Measurements from ENCODE around the gene STX8.

Gene STX8

DNA sequence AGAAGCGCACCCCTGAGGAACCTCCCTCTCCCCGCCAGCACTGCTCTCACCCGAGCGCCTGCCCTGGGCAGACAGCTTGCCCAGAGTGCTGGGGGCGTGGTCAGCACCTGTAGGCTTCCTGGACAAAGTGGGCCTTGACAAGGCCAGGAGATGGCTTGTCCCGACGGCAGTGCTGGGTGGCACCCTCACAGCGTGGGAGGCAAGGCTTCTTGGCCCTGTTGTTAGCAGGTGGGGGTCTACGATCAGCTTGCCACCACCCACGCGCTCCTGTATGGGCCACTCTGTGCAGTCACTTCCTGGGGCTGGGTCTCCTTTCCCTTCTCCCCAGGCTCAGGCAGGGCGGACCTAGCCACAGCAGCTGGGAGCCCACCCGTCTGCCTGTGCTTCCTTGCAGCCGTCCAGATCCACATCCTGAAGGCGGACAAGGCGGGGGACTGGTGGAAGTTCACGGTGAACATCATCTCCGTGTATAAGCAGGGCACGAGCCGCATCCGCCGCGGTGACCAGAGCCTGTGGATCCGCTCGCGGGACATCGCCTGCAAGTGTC is 336.3 kb downstream of the STX8 start:
- H3K4me3 ChIP-seq (ENCODE audit: low read depth, low read length), result peak overlapping the region; percentile 45
- DNase-seq (ENCODE audit: low read depth), result no peak

DNA sequence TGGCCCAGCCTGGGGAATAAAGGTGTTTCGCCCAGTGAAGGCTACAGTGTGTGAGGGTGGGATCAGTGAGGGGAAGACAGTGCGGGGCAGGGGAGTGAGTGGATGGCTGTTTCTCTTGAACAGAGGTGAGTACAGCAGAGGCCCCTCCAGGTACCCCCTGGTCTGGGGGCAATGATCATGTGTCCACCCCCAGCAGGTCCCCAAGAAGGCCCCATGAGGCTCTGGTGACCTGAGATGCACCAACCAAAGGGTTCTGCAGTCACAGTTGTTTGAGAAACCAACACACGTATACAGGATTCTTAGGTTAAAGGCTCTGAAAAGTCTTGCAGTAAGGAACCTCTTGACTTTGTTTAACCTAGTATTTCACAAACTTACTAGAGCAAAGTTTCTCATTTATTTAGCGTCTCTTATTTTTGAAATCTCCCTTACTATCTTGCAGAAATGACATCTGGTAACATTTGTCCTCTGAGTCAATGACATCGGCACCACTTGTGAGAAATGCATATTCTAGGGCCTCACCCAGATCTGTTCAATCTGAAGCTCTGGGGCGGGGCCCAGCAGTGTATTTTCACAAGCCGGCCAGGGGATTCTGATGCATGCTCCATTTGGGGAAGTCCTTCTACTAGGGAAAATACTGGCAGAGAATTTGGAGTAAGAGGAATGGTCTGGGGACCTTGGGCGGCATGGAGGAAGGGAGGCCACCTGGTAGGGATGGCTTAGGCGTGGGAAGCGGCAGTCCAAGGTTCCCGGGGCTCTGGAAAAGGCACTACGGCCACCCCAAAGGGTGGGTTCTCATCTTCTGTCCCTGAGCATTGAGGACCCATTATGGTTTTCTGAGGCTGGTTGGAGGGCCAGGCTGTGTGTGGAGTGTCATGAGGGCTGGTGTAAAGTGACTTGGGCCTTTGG is 337.0 kb downstream of the STX8 start:
- H3K4me3 ChIP-seq (ENCODE audit: low read depth, low read length), result no peak overlapping the region

DNA sequence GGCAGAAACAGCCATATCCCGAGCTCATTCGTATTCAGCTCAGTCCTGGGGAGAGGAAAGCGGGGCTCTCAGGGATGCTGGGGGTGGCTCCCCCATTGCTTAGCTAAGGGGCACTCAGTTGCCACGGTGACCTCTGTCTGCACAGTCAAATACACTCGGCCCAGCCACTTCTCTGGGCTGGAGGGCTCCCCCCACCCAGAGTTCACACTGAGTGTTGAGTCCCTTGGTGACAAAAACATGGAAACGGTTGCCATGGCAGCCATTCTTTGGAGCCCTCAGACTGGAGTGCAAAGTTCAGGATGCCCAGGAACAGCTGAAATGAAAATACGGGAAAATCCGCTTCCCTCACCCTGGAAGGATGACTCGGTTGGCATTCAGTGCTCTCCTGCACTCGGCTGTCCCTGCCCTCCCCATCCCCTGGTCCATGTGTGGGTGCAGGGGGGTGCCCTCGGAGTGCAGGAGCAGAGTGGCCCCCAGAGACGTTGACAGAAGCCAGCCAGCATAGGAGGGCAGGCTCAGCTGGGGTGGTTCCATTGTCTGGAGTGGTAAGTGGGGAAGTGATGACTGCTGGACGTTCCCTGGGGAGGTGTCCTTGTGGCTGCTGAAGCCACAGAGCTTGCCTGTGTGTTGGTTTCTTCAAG is 337.8 kb downstream of the STX8 start:
- no peak for DNase-seq (ENCODE audit: low read depth)

More for the DNA sequence above, 337.0 kb downstream of the STX8 start:
- DNase-seq (ENCODE audit: low read depth), result no peak

DNA sequence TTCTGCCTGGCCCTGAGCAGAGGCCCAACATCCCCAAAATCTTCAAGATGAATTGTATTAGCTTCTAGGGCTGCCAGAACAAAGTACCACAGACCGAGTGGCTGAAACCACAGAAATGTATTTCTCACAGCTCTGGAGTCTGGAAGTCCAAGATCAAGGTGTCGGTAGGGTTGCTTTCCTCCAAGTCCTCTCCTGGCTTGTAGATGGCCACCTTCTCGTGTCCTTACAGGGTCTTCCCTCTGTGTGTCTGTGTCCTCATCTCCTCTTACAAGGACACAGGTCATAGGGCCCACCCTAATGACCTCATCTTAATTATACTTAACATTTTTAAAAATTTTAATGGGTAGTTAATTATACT is 338.6 kb downstream of the STX8 start:
- DNase-seq (ENCODE audit: low read depth), result no peak

More for the DNA sequence above, 337.8 kb downstream of the STX8 start:
- H3K4me3 ChIP-seq (ENCODE audit: low read depth, low read length), result no peak overlapping the region

DNA sequence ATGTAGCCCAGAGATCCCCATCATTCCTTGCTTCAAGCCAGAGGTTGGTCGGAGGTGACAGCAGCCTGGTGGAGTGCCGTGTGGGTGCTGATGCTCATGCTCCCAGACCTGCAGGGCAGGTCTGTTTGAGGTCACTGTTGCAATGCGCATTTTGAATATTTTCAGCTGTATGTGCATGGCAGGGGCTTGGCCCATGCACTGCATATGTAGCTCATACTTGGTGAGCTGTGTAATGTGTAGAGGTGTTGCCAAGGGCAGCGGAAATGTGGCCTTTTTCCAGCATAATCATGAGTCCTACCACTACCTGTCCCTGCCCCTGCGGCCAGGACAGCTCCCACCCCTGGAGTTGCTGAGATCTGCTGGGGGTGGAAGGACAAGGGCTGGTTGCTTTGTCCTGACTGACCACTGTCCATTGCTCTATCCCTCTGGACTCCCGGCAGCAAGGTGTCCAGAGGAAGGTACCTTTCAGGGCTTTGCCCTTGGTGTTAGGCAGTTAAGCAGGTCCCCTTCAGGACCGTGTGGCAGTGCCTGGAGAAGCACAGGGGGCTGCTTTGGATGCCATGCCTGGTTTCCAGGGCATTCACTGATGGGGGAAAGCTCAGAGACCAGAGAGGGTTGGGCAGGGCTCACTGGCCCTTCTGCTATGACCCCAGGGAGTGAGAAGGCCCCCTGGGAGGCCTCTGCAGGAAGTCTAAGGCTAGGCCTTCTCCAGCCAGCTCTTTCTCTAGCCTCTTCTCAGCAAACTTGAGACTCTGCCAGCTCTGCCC is 339.2 kb downstream of the STX8 start:
- DNase-seq (ENCODE audit: low read depth), result no peak
- H3K4me3 ChIP-seq (ENCODE audit: low read depth, low read length), result no peak overlapping the region

More for the DNA sequence above, 338.6 kb downstream of the STX8 start:
- H3K4me3 ChIP-seq (ENCODE audit: low read depth, low read length), result no peak overlapping the region

DNA sequence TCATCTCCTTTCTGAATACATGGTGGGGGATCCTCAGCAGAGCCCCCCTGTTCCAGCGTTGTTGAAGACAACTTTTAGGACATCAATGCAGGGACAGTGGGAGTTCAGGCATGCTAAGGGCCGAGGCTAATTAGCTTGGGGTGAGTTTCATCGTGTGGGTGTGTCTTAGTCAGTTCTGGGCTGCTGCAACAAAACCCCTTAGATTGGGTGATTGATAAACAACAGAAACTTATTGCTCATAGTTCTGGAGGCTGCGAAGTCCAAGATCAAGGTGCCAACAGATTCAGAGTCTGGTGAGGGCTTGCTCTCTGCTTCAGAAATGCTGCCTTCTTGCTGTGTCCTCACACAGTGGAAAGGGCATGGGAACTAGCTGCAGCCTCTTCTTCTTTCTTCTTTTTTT is 340.3 kb downstream of the STX8 start:
- DNase-seq (ENCODE audit: low read depth), result no peak
- no peak overlapping the region for H3K4me3 ChIP-seq (ENCODE audit: low read depth, low read length)

- no peak overlapping the region for H3K4me3 ChIP-seq (ENCODE audit: low read depth, low read length)
- no peak for DNase-seq (ENCODE audit: low read depth)
These were observed 341.2 kb downstream of the STX8 start for GRCh38 chr17:9234389-9234945.

GRCh38 chr17:9233761-9234160 is 341.9 kb downstream of the STX8 start:
- H3K4me3 ChIP-seq (ENCODE audit: low read depth, low read length), result no peak overlapping the region
- no peak for DNase-seq (ENCODE audit: low read depth)

DNA sequence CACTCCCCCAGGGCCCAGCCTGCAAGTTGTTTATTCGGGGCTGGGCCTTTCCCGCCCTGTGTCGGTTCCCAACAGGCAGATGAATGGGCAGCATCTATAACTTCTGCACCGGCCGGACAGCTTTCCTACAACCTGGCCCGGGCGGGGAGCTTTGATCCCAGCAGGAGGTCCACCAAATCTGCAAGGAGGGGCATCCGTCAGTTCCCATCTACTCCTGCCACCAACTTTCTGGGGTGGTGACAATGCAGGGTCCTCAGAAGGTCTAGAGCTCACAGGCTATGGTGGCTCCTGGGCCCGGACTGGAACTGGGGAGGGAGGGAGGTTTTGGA is 342.4 kb downstream of the STX8 start:
- H3K4me3 ChIP-seq (ENCODE audit: low read depth, low read length), result no peak overlapping the region
- DNase-seq (ENCODE audit: low read depth), result no peak

DNA sequence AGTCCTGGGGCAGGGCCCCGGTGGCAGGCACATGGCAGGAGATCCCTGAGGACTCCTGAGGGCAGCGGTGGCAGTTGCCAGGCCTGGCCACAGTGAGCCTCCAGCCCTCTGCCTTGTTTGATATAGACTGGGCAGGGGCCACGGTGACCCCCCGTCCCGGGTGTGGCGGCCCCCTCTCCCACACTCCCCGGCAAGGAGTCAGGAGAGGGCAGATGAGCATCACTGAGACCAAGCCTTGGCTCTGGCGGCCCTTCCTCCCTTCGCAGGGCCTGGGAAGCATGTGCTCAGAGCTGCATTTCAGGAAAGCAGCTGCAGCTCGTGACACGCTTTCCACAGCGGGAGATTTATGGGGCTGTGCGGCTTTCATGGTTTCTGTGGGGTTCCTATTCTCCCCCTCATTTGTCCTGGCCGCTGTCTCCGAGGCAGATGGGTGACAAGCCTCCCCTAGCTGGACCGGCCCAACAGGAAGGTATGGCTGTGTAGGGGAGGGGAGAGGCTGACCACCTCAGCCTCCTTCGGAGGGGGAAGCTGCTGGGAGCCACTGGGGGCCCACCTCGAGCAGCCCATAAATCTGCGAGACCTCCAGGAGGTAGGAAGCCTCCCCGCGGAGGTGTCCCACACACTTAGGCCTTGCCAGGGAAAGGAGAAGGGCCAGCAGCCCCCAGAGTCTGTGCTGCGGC is 342.9 kb downstream of the STX8 start:
- DNase-seq (ENCODE audit: low read depth), result no peak
- H3K4me3 ChIP-seq (ENCODE audit: low read depth, low read length), result no peak overlapping the region

- H3K4me3 ChIP-seq (ENCODE audit: low read depth, low read length), result no peak overlapping the region
- DNase-seq (ENCODE audit: low read depth), result no peak
These were observed 343.5 kb downstream of the STX8 start for GRCh38 chr17:9232155-9232475.

GRCh38 chr17:9231449-9232154 is 344.0 kb downstream of the STX8 start:
- H3K4me3 ChIP-seq (ENCODE audit: low read depth, low read length), result no peak overlapping the region
- DNase-seq (ENCODE audit: low read depth), result no peak

DNA sequence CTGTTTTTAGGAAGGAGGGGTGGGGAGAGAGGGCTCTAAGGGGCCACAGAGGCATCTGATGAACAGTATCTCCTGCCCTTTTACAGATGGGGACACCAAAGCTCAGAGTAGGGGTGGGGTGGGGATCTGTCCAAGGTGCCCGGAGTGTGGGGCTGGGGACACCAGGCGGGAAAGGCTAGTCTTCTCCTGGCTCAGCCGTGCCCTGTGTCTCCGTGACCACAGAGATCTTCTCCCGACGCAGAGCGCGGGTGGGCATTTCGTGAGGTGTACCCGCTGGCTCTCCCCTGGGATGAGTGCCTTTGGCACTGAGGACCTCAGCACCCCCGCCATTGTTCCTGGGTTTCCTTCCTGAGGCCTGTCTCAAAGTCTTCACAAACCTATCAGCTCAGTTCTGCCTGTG is 344.8 kb downstream of the STX8 start:
- no peak overlapping the region for H3K4me3 ChIP-seq (ENCODE audit: low read depth, low read length)
- DNase-seq (ENCODE audit: low read depth), result no peak

DNA sequence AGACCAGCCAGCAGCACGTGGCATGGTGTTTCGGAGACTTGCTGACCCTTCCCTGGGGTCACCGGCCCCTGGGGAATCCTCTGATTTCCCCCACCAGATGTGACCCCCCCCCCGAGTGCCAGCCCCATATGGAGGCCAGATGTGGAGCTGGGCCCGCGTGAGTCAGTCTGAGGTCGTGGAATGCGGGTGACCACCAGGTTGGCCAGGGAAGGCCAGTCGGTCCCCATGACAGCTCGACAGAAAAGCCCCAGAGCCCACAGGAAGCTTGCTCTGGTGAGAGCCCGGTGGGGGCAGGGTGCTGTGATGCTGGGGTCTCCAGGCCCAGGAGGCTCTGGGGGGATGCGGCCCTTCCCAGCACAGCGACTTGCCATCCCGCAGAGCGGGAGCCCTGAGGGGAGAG is 345.3 kb downstream of the STX8 start:
- no peak overlapping the region for H3K4me3 ChIP-seq (ENCODE audit: low read depth, low read length)
- DNase-seq (ENCODE audit: low read depth), result no peak

DNA sequence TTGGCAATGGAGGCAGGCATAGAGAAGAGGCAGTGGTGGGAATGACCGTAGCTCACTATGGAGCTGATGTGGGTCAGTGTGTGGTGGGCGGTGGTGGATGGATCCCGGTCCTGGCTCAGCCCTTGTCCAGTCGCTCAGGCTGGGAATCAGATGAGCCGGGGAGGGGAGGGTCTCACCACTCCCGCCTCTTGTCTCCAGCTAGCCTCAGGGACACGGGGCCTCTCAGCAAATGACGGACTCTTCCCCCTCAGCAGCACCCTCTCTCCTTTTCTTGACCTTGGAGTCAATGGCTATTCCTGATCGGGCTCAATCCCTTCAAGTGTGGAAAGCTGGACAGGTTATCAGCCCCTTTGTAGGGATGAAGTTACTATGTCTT is 345.8 kb downstream of the STX8 start:
- H3K4me3 ChIP-seq (ENCODE audit: low read depth, low read length), result no peak overlapping the region
- no peak for DNase-seq (ENCODE audit: low read depth)

DNA sequence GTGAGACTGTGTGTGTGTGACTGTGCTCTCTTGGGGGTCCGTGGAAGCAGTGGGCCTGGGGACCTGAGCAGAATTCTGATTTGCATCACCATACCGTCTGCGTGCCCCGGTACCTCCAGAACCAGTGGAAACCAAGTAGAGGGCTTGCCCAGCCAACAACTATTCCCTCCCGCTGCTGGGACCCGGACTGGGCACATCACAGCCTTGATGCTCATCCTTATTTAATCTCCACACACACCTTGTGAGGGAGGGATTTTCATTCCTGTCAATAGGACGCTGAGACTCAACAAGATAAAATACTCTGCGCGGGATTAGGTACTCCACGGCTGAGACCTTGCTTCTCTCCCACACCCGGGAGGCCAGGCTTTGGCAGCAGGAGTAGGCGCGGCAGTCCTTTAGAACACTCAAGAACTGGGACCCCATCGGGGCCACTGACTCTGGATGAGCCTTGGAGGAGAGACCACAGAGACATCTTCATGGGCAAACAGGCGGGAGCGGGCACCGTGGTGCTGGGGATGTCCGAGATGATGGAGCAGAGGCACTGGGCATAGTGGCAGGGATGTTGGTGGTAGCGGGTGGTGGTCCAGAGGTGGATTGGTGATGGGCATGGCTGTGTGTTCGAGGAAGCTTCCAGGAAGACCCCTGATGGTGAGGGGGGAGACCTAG is 346.3 kb downstream of the STX8 start:
- no peak overlapping the region for H3K4me3 ChIP-seq (ENCODE audit: low read depth, low read length)
- no peak for DNase-seq (ENCODE audit: low read depth)

DNA sequence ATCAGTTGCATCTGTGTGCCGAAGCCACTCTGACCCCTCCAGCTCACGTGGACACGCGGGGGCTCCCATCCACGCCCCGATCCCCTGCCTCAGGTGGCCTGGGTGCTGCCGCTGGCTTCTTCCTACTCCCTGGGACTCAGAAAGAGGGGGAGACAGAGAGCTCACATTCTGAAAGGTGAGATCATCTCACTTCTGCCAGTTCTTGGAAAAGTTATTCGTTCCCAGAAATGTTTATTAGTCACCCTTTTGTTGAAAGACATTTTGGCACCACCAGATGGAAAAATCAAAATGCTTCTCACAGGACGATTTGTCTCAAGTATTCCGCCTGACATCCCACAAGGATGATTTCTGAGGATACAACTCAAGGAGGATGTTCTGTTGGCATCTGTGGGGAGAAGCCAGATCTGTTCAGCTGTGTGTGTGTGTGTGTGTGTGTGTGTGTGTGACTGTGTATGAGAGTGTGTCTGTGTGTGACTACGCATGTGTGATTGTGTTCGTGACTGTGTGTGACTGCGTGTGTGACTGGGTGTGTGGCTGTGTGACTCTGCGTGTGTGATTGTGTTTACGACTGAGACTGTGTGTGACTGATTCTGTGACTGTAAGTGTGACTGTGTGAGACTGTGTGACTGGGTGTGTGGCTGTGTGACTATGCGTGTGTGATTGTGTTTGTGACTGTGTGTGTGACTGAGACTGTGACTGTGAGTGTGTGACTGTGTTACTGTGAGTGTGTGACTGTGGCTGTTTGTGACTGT is 347.0 kb downstream of the STX8 start:
- DNase-seq (ENCODE audit: low read depth), result peak; percentile 68
- H3K4me3 ChIP-seq (ENCODE audit: low read depth, low read length), result no peak overlapping the region
